Adrenal gland (tissue), 5 donors: ENCODE measurements around the gene MAD1L1.

ENCODE experiments used
- POLR2A ChIP-seq, 2 donors: fragments of 450-650 bp; IDR thresholded peaks; one replicate each; pipeline ENCODE4 v1.6.1; 2017; ENCODE audit warnings: antibody characterized with exemption in 2 of 2, mild to moderate bottlenecking in 2 of 2, moderate library complexity in 1 of 2
- TF ChIP-seq, protein P1 (sequence below), 6 experiments: fragments of 450-650 bp in 4 of 6; fragments of 200-600 bp in 2 of 6; sonication (generic) in 1 of 6; IDR thresholded peaks; 1 replicate in 5 of 6; 2 replicates in 1 of 6; pipeline versions ENCODE4 v1.5.1 to v1.8.0; 2016 to 2021; ENCODE audit warnings: antibody characterized with exemption in 6 of 6, mild to moderate bottlenecking in 2 of 6, moderate library complexity in 1 of 6
- donor health status: DM: no; HTN: no; CAD: no.

DNA sequence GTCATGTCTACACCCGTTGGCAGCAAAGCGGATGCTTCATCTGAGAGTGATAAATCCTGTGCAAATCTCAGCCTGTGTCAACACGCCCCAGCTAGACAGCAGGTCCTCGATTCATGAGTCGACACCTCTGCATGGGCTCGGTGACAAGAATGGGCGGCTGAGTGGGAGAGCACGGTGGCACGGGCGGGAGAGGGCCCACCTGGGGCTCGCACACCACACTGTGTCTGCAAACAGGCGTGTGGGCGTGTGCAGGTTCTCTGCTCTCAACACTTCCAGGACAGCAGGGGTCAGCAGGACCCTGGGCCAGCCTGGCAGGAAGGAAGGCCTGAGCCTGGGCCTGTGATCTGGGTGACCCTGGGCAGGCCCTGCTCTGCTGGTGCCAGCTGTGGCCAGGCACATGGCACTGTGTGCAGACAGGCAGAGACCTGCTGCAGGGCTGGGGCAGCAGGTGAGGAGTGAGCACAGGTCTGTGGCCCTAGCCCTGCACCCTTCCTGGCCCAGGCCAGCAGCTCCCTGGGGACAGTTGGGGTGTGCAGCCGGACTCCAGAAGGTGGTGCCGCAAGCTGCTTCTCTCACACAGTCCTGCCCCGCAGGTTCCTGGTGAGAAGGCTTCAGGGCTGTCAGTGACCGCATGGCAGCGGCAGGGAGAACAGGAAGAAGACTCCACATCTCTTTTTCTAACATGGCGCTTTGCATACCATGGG is 346.2 kb downstream of the MAD1L1 start:
- TF ChIP-seq, protein P1, sequence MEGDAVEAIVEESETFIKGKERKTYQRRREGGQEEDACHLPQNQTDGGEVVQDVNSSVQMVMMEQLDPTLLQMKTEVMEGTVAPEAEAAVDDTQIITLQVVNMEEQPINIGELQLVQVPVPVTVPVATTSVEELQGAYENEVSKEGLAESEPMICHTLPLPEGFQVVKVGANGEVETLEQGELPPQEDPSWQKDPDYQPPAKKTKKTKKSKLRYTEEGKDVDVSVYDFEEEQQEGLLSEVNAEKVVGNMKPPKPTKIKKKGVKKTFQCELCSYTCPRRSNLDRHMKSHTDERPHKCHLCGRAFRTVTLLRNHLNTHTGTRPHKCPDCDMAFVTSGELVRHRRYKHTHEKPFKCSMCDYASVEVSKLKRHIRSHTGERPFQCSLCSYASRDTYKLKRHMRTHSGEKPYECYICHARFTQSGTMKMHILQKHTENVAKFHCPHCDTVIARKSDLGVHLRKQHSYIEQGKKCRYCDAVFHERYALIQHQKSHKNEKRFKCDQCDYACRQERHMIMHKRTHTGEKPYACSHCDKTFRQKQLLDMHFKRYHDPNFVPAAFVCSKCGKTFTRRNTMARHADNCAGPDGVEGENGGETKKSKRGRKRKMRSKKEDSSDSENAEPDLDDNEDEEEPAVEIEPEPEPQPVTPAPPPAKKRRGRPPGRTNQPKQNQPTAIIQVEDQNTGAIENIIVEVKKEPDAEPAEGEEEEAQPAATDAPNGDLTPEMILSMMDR (IDR thresholded peaks at IDR 0.05): no peak
- TF ChIP-seq POLR2A (IDR thresholded peaks at IDR 0.05): no peak
